HL-60 (cell line): ENCODE measurements around the gene CAPN13.

Experiments used
- DNase-seq, 2 experiments: peaks; one replicate each; pipeline ENCODE4 v3.0.0-alpha.2; 2010 to 2020; ENCODE audit warnings: low read depth in 1 of 2, low spot score in 1 of 2
- H3K27ac ChIP-seq: fragments of 250-450 bp; sonication (Bioruptor Pico); replicated peaks from 2 replicates; pipeline ENCODE4 v1.5.1; 2020; ENCODE audit warnings: mild to moderate bottlenecking, moderate library complexity
- H3K27me3 ChIP-seq: fragments of 250-450 bp; sonication (Bioruptor Pico); 2 replicates; pipeline ENCODE4 v1.5.1; 2021; ENCODE audit warnings: mild to moderate bottlenecking, moderate library complexity; ENCODE audit not compliant: insufficient read depth, poor library complexity, severe bottlenecking
- H3K4me3 ChIP-seq: replicated peaks from 2 replicates; pipeline ENCODE4 v1.5.1; 2011; ENCODE audit warnings: mild to moderate bottlenecking, control low read depth, low read length; ENCODE audit not compliant: insufficient read depth
- CTCF ChIP-seq: IDR thresholded peaks from one replicate; pipeline ENCODE4 v1.5.1; 2011; ENCODE audit warnings: low read length, control low read depth, inconsistent platforms; ENCODE audit not compliant: insufficient read depth
- GABPA ChIP-seq: IDR thresholded peaks from 2 replicates; pipeline ENCODE4 v1.6.1; 2012; ENCODE audit warnings: low read depth
- POLR2AphosphoS5 ChIP-seq: IDR thresholded peaks from 2 replicates; pipeline ENCODE4 v1.6.1; 2012; ENCODE audit warnings: low read depth
- REST ChIP-seq: IDR thresholded peaks from 2 replicates; pipeline ENCODE4 v1.6.1; 2012; ENCODE audit warnings: low read depth; ENCODE audit not compliant: insufficient replicate concordance
- SPI1 ChIP-seq: IDR thresholded peaks from 2 replicates; pipeline ENCODE4 v1.6.1; 2012; ENCODE audit warnings: low read depth, mild to moderate bottlenecking, borderline replicate concordance

CAPN13 gene

GRCh38 chr2:30764021-30764800 lies 43.0 kb downstream of the CAPN13 start:
- Histone ChIP-seq H3K27ac (no peak overlapping the region), H3K4me3 (no peak overlapping the region), H3K27me3 (peaks cover 3% of the 10 kb centered on the region)
- TF ChIP-seq REST (no peak), SPI1 (no peak), POLR2AphosphoS5 (no peak), CTCF (no peak), GABPA (no peak)
- no peak for DNase-seq

GRCh38 chr2:30763151-30763660 lies 44.0 kb downstream of the CAPN13 start:
- Histone ChIP-seq H3K27ac (no peak overlapping the region), H3K4me3 (no peak overlapping the region), H3K27me3 (peaks cover 3% of the 10 kb centered on the region)
- TF ChIP-seq SPI1 (no peak), REST (no peak), CTCF (no peak), GABPA (no peak), POLR2AphosphoS5 (no peak)
- DNase-seq, result no peak

GRCh38 chr2:30761226-30761625 lies 46.0 kb downstream of the CAPN13 start:
- no peaks in the 10 kb centered on the region for H3K27me3 ChIP-seq
- TF ChIP-seq SPI1 (no peak), REST (no peak), POLR2AphosphoS5 (no peak), GABPA (no peak), CTCF (no peak)
- DNase-seq, result no peak
- H3K4me3 ChIP-seq, result no peak overlapping the region
- no peak overlapping the region for H3K27ac ChIP-seq
